ENCODE measurements around the gene SLC1A2.
A peak's percentile ranks its signal among the peaks of the same experiment; 100 is the strongest.

The SLC1A2 gene

DNA sequence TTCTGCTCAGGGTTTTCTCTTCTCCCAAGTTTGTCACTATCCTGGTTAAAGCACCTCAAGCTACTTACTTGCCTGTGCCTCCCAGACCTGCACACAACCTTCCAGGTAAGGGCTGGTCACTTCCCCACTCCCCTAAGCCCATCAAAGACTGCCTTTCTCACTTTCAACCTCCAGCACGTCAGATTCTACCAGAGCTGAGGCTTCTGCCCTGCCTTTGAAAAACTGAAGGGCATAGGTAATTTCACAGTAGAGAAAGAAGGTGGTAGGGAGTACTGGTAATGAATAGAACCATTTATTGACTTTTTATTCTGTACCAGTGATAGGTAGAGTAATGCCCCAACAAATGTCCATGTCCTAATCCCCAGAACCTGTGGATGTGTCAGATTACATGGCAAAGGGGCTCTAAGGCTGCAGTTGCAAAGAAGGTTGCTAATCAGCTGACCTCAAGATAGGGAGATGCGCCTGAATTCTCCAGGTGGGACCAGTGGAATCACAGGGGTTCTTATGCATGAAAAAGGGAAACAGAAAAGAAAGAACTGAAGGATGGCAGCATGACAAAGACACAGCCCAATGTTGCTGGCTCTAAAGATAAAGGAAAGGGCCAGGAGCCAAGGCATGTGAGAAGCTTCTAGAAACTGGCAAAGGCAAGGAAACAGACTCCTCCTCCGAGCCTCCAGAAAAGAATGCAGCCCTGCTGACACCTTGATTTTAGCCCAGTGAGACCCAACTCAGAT, 89.0 kb downstream of the SLC1A2 start:
- DNase-seq (ENCODE audit: low spot score): no peak
- no peak for FAIRE-seq

- no peak for FAIRE-seq
- DNase-seq (ENCODE audit: low spot score): no peak
Observed at GRCh38 chr11:35327829-35328228, 91.5 kb downstream of the SLC1A2 start.

GRCh38 chr11:35326266-35326879, 93.0 kb downstream of the SLC1A2 start:
- no peak for DNase-seq (ENCODE audit: low spot score)
- no peak for FAIRE-seq

DNA sequence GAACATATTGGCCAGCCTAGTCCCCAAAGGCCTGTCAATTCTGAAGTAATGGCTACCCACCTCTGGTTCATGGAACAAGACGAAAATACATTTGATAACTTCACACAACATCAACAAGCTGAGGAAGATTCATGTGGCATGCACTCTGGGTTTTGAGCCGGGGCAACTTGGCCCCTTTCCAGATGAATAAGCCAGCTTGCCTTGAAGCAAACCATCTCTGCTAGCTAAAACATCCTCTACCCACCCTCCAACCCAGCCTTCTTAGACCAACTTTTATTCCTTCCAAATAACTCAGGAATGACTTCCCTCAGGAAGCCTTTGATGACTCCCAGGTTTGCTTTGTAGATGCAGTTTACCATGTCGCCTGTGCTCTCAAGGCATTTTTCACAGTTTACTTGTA, 94.4 kb downstream of the SLC1A2 start:
- no peak for DNase-seq (ENCODE audit: low spot score)
- no peak for FAIRE-seq

- no peak for FAIRE-seq
- DNase-seq (ENCODE audit: low spot score): no peak
Observed at GRCh38 chr11:35324183-35324886, 95.0 kb downstream of the SLC1A2 start.

GRCh38 chr11:35323076-35323868, 96.1 kb downstream of the SLC1A2 start:
- DNase-seq (ENCODE audit: low spot score) (no peak), FAIRE-seq (no peak)

DNA sequence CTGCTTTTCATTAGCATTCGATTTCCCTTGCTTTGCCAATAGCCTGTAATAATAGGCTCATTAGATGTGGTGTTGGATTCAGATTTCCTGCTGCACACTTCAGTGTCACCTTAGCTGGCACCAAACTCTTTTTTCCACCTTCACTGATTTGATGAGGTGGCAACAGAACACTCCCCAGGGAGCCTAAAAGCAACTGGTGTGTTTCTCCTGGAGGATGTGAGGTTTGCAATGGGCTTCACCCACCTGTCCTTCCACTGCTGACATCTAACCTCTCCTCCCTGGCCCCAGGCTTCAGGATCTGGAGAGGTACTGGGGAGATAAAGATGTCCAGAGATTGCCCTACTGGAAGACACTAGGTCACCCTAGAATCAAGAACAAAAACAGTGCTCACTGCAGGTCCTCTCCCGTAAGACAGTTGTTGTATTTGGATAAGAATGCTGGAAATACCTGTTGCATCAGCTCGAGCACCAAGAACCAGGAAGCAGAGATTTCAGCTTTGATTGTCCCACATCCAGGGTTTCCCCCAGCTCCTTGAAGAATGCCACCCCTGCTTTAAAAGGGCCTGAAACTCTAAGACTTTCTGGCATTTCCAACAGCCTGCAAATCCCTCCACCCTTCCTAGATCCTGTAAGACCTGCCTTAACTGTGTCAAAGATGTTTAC, 96.9 kb downstream of the SLC1A2 start:
- DNase-seq (ENCODE audit: low spot score) (no peak), FAIRE-seq (no peak)

DNA sequence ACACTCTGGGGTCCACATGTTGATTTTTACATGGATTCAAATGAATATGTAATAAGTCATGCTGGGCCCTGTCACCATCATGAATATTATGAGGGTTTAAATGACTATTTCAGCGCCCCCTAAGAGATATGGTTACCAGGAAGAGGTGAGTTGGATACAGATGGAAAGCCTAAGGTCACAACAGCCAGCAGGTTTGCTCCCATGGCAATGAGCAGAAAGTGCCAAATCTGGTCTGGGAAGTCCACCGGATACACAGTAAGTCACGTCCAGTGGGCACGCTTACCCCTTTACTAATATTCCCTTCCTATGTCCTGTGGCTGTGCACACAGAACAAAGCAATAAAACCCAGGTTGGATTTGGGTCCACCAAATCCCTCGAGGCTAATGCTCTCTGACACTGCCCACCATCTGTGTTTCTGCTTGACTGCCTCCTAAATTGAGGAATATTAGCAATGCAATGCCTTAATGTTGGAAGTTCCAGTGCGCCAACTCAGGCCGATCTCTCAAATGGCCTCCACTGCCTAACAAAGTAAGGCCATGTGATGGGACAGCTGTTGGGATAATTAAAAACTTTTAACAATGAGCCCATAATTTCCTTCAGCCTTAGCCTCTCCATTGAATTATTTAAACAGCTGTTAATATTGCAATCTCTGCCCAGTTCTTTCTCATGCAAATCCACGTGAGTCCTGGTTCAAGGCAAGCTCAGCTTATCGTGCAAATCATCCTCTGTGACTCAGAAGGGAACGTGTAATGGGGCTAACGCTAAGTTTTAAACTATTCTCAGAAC, 97.6 kb downstream of the SLC1A2 start:
- FAIRE-seq (no peak), DNase-seq (ENCODE audit: low spot score) (no peak)

DNA sequence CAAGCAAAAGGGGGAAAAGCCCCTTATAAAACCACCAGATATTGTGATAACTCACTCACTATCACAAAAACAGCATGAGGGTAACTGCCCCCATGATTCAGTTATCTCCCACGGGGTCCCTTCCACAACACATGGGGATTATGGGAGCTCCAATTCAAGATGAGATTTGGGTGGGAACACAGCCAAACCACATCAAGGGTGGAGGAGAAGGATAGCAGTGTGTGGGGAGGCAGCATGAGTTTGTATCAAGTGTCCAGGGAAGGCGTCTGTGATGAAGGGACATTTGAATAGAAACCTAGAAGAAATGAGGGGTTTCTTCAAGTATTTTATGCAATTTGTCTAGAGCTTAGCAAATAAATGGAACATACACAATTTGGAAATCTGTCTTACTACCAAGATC, 98.2 kb downstream of the SLC1A2 start:
- FAIRE-seq (no peak), DNase-seq (ENCODE audit: low spot score) (no peak)

DNA sequence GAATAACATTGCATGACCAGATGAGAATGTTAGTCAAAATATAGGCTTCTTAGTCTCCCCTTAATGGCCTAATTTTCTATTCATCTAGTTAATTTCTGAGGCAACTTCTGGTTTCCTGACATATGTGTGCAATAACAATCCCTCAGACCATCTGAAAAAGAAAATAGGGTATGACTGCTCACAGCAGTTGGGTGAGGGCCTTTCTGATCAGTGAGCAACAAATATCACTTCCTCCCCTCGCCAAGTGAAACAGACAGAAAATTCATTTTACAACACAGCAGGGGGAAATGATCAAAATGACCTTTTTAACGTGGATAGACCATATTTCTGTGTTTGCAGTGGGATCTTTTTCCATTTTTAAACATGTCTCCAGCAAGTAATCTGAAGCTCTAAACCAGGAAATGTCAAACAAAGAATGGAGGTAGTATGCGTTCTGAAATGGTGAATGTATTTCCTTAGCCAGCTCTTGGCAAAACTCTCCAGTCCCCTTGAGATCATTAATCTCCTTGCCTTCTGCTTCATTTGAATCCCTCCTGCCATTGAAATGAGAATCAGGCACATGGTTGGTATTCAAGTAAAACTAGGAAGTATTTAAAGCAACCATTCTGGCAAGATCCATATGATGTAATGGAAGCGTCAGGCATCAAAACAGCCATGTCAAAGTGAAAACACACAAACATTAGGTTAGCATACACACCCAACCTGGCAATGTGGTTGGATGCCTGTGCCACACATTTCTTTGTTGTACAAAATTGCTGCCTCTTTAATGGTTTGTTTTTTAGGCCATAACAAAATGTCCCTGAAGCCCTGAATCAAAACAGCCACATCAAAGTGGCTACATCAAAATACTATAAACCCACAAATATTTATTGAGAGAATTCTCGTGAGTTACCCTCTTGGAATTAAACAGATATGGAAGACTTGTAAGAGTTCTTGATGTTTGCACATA, 100.1 kb downstream of the SLC1A2 start:
- FAIRE-seq: no peak

GRCh38 chr11:35318309-35318708, 101.0 kb downstream of the SLC1A2 start:
- no peak for FAIRE-seq
- no peak for DNase-seq (ENCODE audit: low spot score)

More for the DNA sequence above, 100.1 kb downstream of the SLC1A2 start:
- no peak for DNase-seq (ENCODE audit: low spot score)

- DNase-seq (ENCODE audit: low spot score) (no peak), FAIRE-seq (no peak)
Observed at GRCh38 chr11:35317253-35317652, 102.1 kb downstream of the SLC1A2 start.

DNA sequence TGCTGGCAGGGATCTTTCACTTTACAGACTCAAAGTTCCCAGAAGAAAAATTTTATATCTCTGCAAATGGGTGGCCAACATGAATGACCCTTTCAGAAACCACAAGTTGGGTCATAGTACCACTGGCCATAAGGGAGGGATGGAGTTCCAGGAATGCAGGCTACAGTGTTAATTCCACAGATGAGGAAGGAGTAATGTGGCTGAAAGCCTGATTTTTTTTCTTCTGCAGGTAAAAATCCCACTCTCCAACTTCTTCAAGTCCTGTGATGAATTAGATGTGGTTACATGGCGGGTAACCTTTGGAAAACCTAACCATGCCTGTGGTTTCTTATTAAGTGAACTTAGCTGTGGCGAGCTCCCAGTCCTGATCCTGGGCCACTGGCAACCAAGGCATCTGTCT, 103.2 kb downstream of the SLC1A2 start:
- DNase-seq (ENCODE audit: low spot score) (peak; percentile 36), FAIRE-seq (peak; percentile 75)

DNA sequence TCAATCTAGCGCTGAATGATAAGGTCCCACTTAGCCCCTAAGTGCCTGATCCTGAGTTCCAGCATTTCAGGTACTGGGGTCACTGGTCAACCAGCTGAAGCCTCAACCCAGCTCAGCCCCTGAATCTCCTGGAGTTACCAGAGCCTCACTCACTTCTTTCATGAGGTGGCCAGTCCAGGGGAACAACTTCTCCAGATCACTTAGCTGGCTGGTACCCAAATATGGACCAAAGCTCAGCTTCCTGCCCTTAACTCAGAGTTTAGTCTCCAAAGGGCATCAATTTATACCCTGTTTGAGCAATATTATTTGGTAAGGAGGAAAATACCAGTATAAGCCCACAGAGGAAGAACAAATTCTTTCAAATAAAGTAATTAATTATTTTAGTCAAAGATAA, 105.6 kb downstream of the SLC1A2 start:
- DNase-seq (ENCODE audit: low spot score): no peak
- no peak for FAIRE-seq

- FAIRE-seq (no peak), DNase-seq (ENCODE audit: low spot score) (no peak)
Observed at GRCh38 chr11:35313066-35313759, 106.1 kb downstream of the SLC1A2 start.

DNA sequence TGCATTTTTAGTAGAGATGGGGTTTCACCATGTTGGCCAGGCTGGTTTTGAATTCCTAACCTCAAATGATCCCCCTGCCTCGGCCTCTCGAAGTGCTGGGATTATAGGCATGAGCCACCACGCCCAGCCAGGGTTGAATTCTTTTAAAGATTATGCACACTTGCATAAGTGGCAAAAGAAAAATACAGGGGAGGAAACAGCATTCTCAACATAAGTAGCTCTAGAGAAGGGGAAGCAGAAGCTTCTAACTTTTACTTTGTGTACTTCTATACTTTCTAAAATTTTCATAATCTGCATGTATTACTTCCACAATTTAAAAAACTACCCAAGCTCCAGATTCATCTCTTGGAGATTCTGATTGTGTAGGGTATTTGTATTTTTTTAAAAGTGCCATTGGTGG, 108.0 kb downstream of the SLC1A2 start:
- DNase-seq (ENCODE audit: low spot score) (no peak), FAIRE-seq (no peak)

GRCh38 chr11:35308157-35308556, 111.2 kb downstream of the SLC1A2 start:
- DNase-seq (ENCODE audit: low spot score) (no peak), FAIRE-seq (no peak)

GRCh38 chr11:35307221-35307621, 112.1 kb downstream of the SLC1A2 start:
- no peak for FAIRE-seq

More at GRCh38 chr11:35307221-35307621, 112.1 kb downstream of the SLC1A2 start:
- no peak for DNase-seq (ENCODE audit: low spot score)

All from RCC 7860 (cell line).